D721Med (cell line): ENCODE data around the gene NLGN4X.
"Not testable (repeated sequence)": the region's sequence is repeated elsewhere in the genome, so short reads cannot be mapped to it uniquely, and the experiment has no call there.

Experiments
- DNase-seq: peaks from one replicate; pipeline ENCODE4 v3.0.0; 2011; ENCODE audit warnings: low spot score; ENCODE audit not compliant: insufficient read length
- FAIRE-seq: peaks from 2 replicates; lab custom pipeline; 2011; peaks lifted over from hg19 to GRCh38; lab: Jason Lieb, UNC
- TF ChIP-seq, protein P1 (sequence below): IDR thresholded peaks from 2 replicates; pipeline ENCODE4 v1.5.1; 2012; ENCODE audit warnings: mild to moderate bottlenecking, control low read depth; ENCODE audit not compliant: insufficient read depth; ENCODE audit errors: missing control alignments

The NLGN4X gene

GRCh38 chrX:5907207-5907606 is 321.5 kb downstream of the NLGN4X start:
- TF ChIP-seq, protein P1, sequence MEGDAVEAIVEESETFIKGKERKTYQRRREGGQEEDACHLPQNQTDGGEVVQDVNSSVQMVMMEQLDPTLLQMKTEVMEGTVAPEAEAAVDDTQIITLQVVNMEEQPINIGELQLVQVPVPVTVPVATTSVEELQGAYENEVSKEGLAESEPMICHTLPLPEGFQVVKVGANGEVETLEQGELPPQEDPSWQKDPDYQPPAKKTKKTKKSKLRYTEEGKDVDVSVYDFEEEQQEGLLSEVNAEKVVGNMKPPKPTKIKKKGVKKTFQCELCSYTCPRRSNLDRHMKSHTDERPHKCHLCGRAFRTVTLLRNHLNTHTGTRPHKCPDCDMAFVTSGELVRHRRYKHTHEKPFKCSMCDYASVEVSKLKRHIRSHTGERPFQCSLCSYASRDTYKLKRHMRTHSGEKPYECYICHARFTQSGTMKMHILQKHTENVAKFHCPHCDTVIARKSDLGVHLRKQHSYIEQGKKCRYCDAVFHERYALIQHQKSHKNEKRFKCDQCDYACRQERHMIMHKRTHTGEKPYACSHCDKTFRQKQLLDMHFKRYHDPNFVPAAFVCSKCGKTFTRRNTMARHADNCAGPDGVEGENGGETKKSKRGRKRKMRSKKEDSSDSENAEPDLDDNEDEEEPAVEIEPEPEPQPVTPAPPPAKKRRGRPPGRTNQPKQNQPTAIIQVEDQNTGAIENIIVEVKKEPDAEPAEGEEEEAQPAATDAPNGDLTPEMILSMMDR = no peak
- no peak for FAIRE-seq
- no peak for DNase-seq

DNA sequence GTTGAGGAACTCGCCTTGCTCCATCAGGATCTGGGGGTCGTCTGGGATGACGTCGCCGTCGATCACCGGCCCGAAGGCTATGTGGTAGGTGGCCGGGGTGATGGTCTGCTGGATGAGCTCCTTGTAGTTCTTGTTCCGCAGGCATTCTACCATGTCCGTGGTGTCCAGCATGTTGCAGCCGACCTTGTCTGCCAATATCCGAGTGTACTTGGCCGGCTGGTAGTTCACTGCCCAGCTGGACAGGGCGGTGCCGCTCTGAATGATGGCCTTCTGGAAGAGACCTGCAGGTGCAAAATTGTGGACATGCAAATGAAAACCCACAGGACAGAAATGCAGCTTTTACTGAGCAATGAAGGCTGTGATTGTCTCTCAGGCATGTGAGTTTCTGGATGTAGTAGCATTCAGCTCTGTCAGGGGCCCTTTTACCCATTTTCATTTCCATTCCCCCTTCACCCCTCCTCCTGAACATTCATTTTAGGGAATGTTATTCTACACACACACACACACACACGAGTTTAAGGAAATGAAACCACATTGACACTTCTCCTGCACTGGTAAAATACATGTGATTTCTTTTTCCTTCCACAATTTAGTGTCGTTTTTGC is 325.0 kb downstream of the NLGN4X start:
- FAIRE-seq, DNase-seq: not testable (repeated sequence)

DNA sequence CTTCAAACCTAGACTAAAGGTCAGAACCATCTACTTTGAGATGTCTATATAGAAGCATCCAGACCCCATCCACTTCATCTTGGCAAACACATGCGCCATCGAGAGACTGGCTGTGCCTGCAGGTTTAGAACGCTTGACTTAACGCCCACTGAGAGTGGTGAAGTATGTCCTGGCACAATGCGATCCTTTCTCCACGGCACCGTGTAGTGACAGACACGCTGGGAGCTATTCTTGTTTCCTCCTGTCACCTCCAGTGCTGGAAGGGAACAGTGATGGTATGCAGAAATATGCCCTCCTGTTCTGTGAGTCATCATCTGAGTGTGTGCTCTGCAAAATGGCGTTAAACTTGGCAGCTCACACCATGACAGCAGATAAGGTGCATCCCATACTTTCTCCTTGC is 330.2 kb downstream of the NLGN4X start:
- TF ChIP-seq, protein P1 = no peak
- DNase-seq (no peak), FAIRE-seq (no peak)

DNA sequence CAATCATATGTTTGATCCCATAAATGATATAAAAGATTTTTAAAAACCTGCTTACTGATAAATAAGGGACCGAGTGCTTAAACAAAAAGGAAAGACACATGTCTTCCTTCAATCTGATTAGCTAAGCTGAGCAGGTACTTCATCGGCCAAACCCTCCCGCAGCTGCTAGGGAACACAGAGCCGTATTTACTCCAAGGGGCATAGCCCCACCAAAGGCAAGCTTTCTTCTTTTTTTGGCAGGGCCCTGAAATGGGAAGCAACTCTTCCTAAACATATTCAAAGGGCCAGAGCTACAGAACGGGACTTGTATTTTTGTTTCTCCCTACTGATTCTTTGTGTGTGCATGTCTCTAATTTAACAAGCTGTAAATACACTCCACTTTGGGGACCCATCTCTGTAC is 337.3 kb downstream of the NLGN4X start:
- TF ChIP-seq, protein P1 = no peak
- DNase-seq (no peak), FAIRE-seq (no peak)

DNA sequence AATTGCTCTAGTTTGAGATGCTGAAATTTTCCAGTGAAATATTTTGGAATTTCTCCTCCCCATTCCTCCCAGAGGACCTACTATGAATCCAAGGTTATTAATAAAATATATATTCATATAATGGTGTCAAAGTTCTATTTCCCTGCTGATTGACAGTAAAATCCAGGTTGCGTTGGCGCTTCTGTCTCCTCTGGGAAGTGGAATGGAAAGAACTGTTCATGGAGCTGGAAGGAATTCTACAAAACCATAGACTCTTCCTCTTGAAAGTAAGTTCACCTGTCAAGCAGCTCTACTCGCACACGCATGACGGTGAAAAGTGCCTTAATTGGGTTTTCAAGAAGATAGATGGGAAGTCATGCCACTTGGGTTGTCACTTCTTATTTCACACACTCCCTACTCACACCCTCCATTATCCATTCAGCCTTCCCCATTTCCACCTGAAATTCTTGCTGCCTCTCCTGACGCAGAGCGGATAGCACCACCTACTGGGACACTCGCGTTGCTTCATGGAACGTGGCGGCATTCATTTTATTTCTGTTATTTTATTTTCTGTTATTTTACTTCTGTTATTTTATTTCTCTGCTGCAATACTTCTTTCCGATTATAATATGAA is 351.6 kb downstream of the NLGN4X start:
- TF ChIP-seq, protein P1 = peak; percentile 48
- DNase-seq (no peak), FAIRE-seq (peak; percentile 25)

DNA sequence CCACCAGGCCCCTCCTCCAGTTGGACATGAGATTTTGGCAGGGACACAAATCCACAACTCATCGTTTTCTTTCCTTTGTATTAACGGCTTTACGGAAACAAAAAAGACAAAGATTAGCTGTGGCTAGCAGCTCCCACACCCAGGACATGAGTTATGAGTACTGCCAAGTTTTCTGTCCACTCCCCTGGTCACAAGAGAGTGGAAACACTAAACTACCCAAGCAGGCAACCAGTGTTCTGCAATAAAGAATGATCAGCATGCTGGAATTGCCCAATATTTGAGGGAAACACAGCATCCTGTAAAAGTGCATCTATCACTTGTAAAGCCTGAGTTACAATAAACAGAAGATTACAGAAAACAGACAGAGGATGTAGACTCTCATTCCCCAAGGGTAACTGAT is 358.4 kb downstream of the NLGN4X start:
- FAIRE-seq (no peak), DNase-seq (no peak)
- TF ChIP-seq, protein P1 = no peak

DNA sequence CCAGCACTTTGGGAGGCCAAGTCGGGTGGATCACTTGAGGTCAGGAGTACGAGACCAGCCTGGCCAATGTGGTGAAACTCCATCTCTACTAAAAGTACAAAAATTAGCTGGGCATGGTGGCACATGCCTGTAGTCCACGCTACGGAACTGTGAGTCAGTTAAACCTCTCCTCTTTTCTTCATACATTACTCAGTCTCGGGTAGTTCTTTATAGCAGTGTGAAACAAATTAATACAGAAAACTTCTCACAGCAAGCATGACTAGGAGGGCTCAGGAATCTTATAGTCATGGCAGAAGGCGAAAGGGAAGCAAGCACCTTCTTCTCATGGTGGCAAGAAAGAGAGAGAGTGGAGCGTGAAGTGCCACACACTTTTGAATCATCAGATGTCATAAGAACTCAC is 358.9 kb downstream of the NLGN4X start:
- TF ChIP-seq, protein P1 = no peak
- FAIRE-seq = no peak
- DNase-seq = no peak
